Spinal cord (tissue), 10 donors: ENCODE results near the gene CYB561. TPM values are rescaled to one million over a fixed set of nuclear protein-coding genes. Genes with fewer than 3 reads are reported as not detected.

Source experiments
- DNase-seq, 6 donors: peaks; one replicate each; pipeline versions ENCODE4 v3.0.0 to v3.0.0-alpha.2; 2013 to 2015; ENCODE audit warnings: low spot score in 6 of 6, low read depth in 4 of 6
- H3K27ac ChIP-seq: one replicate; pipeline ENCODE4 v1.5.1; 2013; ENCODE audit warnings: low read depth, low read length, control low read depth
- H3K27me3 ChIP-seq: one replicate; pipeline ENCODE4 v1.6.1; 2013; ENCODE audit warnings: low read length; ENCODE audit not compliant: control insufficient read depth, insufficient read depth
- H3K36me3 ChIP-seq: one replicate; pipeline ENCODE4 v1.6.1; 2013; ENCODE audit warnings: low read length; ENCODE audit not compliant: control insufficient read depth, insufficient read depth
- H3K4me1 ChIP-seq: one replicate; pipeline ENCODE4 v1.6.1; 2013; ENCODE audit warnings: low read length; ENCODE audit not compliant: control insufficient read depth, insufficient read depth
- H3K4me3 ChIP-seq: one replicate; pipeline ENCODE4 v1.5.1; 2013; ENCODE audit warnings: low read depth, low read length, control low read depth
- H3K9me3 ChIP-seq: one replicate; pipeline ENCODE4 v1.6.1; 2013; ENCODE audit warnings: low read length; ENCODE audit not compliant: control insufficient read depth, insufficient read depth
- WGBS: methylation state at CpG from one replicate; pipeline ENCODE4 v1.1.5; 2013; ENCODE audit warnings: missing lambda C conversion rate; ENCODE audit not compliant: insufficient coverage; 5-methylcytosine and 5-hydroxymethylcytosine counted together
- polyA plus RNA-seq, 2 donors: library from polyadenylated mRNA; unstranded; fragments of 120-200 nt; gene quantifications; one replicate each; pipeline ENCODE4 v1.2.1, GENCODE V29; 2013; ENCODE audit not compliant: insufficient read length in 2 of 2
- total RNA-seq, 2 donors: library from RNA; depleted of rRNA in 1 of 2; stranded (reverse); fragments of 120-200 nt in 1 of 2; fragments of >200 nt in 1 of 2; gene quantifications; one replicate each; pipeline versions ENCODE4 v1.2.3 to v1.2.4, GENCODE V29; 2013 to 2014
- donor health status: healthy.

Gene CYB561
- total and polyA plus RNA-seq, 4 donors: 25.1 to 44.2 (median 35.1) TPM

GRCh38 chr17:63452962-63453551 lies 7.0 kb upstream of the CYB561 start:
- Histone ChIP-seq H3K4me3 (no peak overlapping the region), H3K27ac (no peak overlapping the region), H3K27me3 (no peaks in the 10 kb centered on the region), H3K36me3 (no peaks in the 10 kb centered on the region), H3K9me3 (no peaks in the 10 kb centered on the region), H3K4me1 (peaks cover 6% of the 10 kb centered on the region)
- no peak for DNase-seq
- 72% methylated on average over 7 of the region's 7 CpGs for WGBS

GRCh38 chr17:63452046-63452961 lies 6.2 kb upstream of the CYB561 start:
- no peak for DNase-seq
- H3K36me3 ChIP-seq: no peaks in the 10 kb centered on the region
- no peaks in the 10 kb centered on the region for H3K9me3 ChIP-seq
- H3K4me1 ChIP-seq: peaks cover 13% of the 10 kb centered on the region
- H3K27ac ChIP-seq: no peak overlapping the region
- 85% methylated on average over 11 of the region's 15 CpGs for WGBS
- no peak overlapping the region for H3K4me3 ChIP-seq
- H3K27me3 ChIP-seq: no peaks in the 10 kb centered on the region

- Histone ChIP-seq H3K4me3 (no peak overlapping the region), H3K27me3 (no peaks in the 10 kb centered on the region), H3K27ac (no peak overlapping the region), H3K36me3 (no peaks in the 10 kb centered on the region), H3K4me1 (peaks cover 22% of the 10 kb centered on the region), H3K9me3 (no peaks in the 10 kb centered on the region)
- WGBS: 90% methylated on average over 9 of the region's 11 CpGs
- DNase-seq: no peak
Measured at GRCh38 chr17:63451150-63451549, 5.0 kb upstream of the CYB561 start.

GRCh38 chr17:63450551-63450950 lies 4.4 kb upstream of the CYB561 start:
- Histone ChIP-seq H3K9me3 (no peaks in the 10 kb centered on the region), H3K4me1 (peaks cover 26% of the 10 kb centered on the region), H3K27me3 (no peaks in the 10 kb centered on the region), H3K36me3 (no peaks in the 10 kb centered on the region), H3K27ac (no peak overlapping the region), H3K4me3 (no peak overlapping the region)
- DNase-seq: no peak
- 38% methylated on average over 9 of the region's 11 CpGs for WGBS

- DNase-seq: no peak
- Histone ChIP-seq H3K36me3 (no peaks in the 10 kb centered on the region), H3K27ac (no peak overlapping the region), H3K4me1 (peaks cover 30% of the 10 kb centered on the region), H3K27me3 (no peaks in the 10 kb centered on the region), H3K4me3 (no peak overlapping the region), H3K9me3 (no peaks in the 10 kb centered on the region)
- WGBS: 70% methylated on average over 2 of the region's 3 CpGs
Measured at GRCh38 chr17:63448655-63449054, 2.5 kb upstream of the CYB561 start.

- no peak for DNase-seq
- Histone ChIP-seq H3K9me3 (no peaks in the 10 kb centered on the region), H3K27ac (peak overlapping the region; percentile 71), H3K4me1 (peaks cover 33% of the 10 kb centered on the region), H3K4me3 (no peak overlapping the region), H3K27me3 (no peaks in the 10 kb centered on the region), H3K36me3 (no peaks in the 10 kb centered on the region)
- WGBS: 24% methylated on average over 3 of the region's 12 CpGs
Measured at GRCh38 chr17:63447471-63448009, 1.4 kb upstream of the CYB561 start.

- WGBS: 17% methylated on average over 39 of the region's 44 CpGs
- H3K9me3 ChIP-seq: no peaks in the 10 kb centered on the region
- peak in 1 of 6 donors; percentile 76 for DNase-seq
Measured at GRCh38 chr17:63446753-63447470, 806 bp upstream of the CYB561 start.

GRCh38 chr17:63445571-63445953 lies 544 bp downstream of the CYB561 start:
- 5% methylated on average over 24 of the region's 24 CpGs for WGBS
- H3K36me3 ChIP-seq: peaks cover 10% of the 10 kb centered on the region
- H3K4me3 ChIP-seq: peak overlapping the region; percentile 52
- no peaks in the 10 kb centered on the region for H3K9me3 ChIP-seq
- no peak overlapping the region for H3K27ac ChIP-seq
- no peaks in the 10 kb centered on the region for H3K27me3 ChIP-seq
- peaks cover 33% of the 10 kb centered on the region for H3K4me1 ChIP-seq
- DNase-seq: no peak

More at GRCh38 chr17:63446753-63447470, 806 bp upstream of the CYB561 start:
- peak overlapping the region; percentile 71 for H3K27ac ChIP-seq
- H3K4me3 ChIP-seq: peak overlapping the region; percentile 51
- no peaks in the 10 kb centered on the region for H3K27me3 ChIP-seq
- H3K36me3 ChIP-seq: peaks cover under 1% of the 10 kb centered on the region
- H3K4me1 ChIP-seq: peaks cover 33% of the 10 kb centered on the region

GRCh38 chr17:63445065-63445464 lies 1.0 kb downstream of the CYB561 start:
- Histone ChIP-seq H3K9me3 (no peaks in the 10 kb centered on the region), H3K4me1 (peaks cover 38% of the 10 kb centered on the region), H3K27ac (no peak overlapping the region), H3K27me3 (no peaks in the 10 kb centered on the region), H3K4me3 (no peak overlapping the region), H3K36me3 (peaks cover 15% of the 10 kb centered on the region)
- WGBS: 65% methylated on average over 2 of the region's 7 CpGs
- DNase-seq: no peak
